K562 (cell line): ENCODE data around the gene CSNK1A1. TPM values are rescaled to one million over a fixed set of nuclear protein-coding genes. Genes with fewer than 3 reads are reported as not detected.
A peak's percentile ranks its signal among the peaks of the same experiment; 100 is the strongest.

Experiments used
- ATAC-seq: fragments of 200-7000 bp; cut with Tn5 transposase; 3 replicates; pipeline ENCODE4 v1.9.1; 2020; ENCODE audit warnings: moderate library complexity
- BruUV-seq: library from RNA; stranded (reverse); fragments of 400-500 nt; replicated peaks from 2 replicates; lab custom pipeline; 2021; lab: Mats Ljungman, UMichigan
- CTCF ChIA-PET: fragments of 300-600 bp; formaldehyde crosslinking; extraction: SDS; loops from one replicate; lab custom pipeline; 2021; ENCODE audit warnings: low intra/inter-chr PET ratio; lab: Yijun Ruan, JAX
- POLR2A ChIA-PET: fragments of 300-600, 350-650 bp; sonication (Branson Sonifier 250); formaldehyde crosslinking; extraction: SDS; loops from one replicate; lab custom pipeline; 2021; ENCODE audit warnings: antibody characterized with exemption, inconsistent platforms; lab: Yijun Ruan, JAX
- DNase-seq, 4 experiments: peaks; one replicate each; pipeline versions ENCODE4 v3.0.0 to v3.0.0-alpha.2; 2011 to 2018; ENCODE audit warnings: low spot score in 3 of 4, mixed read lengths in 3 of 4; ENCODE audit errors: extremely low read depth in 1 of 4
- FAIRE-seq: peaks from 2 replicates; lab custom pipeline; 2011; peaks lifted over from hg19 to GRCh38; lab: Jason Lieb, UNC
- H2AFZ ChIP-seq: 2 replicates; pipeline ENCODE4 v1.6.0; 2011; ENCODE audit warnings: low read depth, low read length, control low read depth, inconsistent platforms
- H3K27ac ChIP-seq: fragments of 200-600 bp; 3 replicates; pipeline ENCODE4 v1.8.0; 2011; ENCODE audit warnings: low read depth, mild to moderate bottlenecking, control low read depth, inconsistent platforms, low read length, moderate library complexity, mixed read lengths; ENCODE audit errors: extremely low read depth
- H3K27me3 ChIP-seq, 2 experiments: fragments of 300-600 bp in 1 of 2; 2 replicates in 1 of 2; 3 replicates in 1 of 2; pipeline versions ENCODE4 v1.6.0 to v1.8.0; 2011; ENCODE audit warnings: inconsistent platforms in 2 of 2, low read length in 2 of 2, mild to moderate bottlenecking in 1 of 2, mixed read lengths in 1 of 2, moderate library complexity in 1 of 2; ENCODE audit not compliant: control insufficient read depth in 2 of 2, insufficient read depth in 2 of 2
- H3K36me3 ChIP-seq: fragments of 300-600 bp; 3 replicates; pipeline ENCODE4 v1.8.0; 2011; ENCODE audit warnings: mild to moderate bottlenecking, low read length, inconsistent platforms; ENCODE audit not compliant: control insufficient read depth, insufficient read depth
- H3K4me1 ChIP-seq, 2 experiments: fragments of 200-600 bp in 1 of 2; replicated peaks in 1 of 2; 2 replicates in 1 of 2; 3 replicates in 1 of 2; pipeline versions ENCODE4 v1.5.1 to v1.8.0; 2011; ENCODE audit warnings: inconsistent platforms in 2 of 2, low read length in 2 of 2, mild to moderate bottlenecking in 1 of 2, mixed read lengths in 1 of 2, moderate library complexity in 1 of 2; ENCODE audit not compliant: control insufficient read depth in 2 of 2, insufficient read depth in 2 of 2
- H3K4me2 ChIP-seq: 2 replicates; pipeline ENCODE4 v1.6.1; 2011; ENCODE audit warnings: low read length, control low read depth, inconsistent platforms, mixed read lengths; ENCODE audit not compliant: insufficient read depth
- H3K4me3 ChIP-seq: fragments of 200-600 bp; sonication (generic), shearing (Covaris generic); 2 replicates; pipeline ENCODE4 v1.5.1; 2016; ENCODE audit warnings: control low read depth, inconsistent platforms
- H3K79me2 ChIP-seq: fragments of 200-600 bp; 3 replicates; pipeline ENCODE4 v1.8.0; 2011; ENCODE audit warnings: low read length, inconsistent platforms; ENCODE audit not compliant: control insufficient read depth, insufficient read depth
- H3K9ac ChIP-seq, 2 experiments: 2 replicates each; pipeline versions ENCODE4 v1.6.0 to v1.6.1; 2011; ENCODE audit warnings: low read depth in 2 of 2, low read length in 2 of 2, control low read depth in 1 of 2, inconsistent platforms in 1 of 2, mild to moderate bottlenecking in 1 of 2, mixed read lengths in 1 of 2; ENCODE audit not compliant: insufficient read depth in 1 of 2
- H3K9me1 ChIP-seq: one replicate; pipeline ENCODE4 v1.6.0; 2011; ENCODE audit warnings: inconsistent platforms, mild to moderate bottlenecking, low read length, moderate library complexity; ENCODE audit not compliant: control insufficient read depth, insufficient read depth
- H3K9me3 ChIP-seq: replicated peaks from 2 replicates; pipeline ENCODE4 v1.5.1; 2011; ENCODE audit warnings: low read depth, low read length, inconsistent platforms; ENCODE audit not compliant: control insufficient read depth, insufficient read depth
- H4K20me1 ChIP-seq: replicated peaks from 2 replicates; pipeline ENCODE4 v1.6.1; 2011; ENCODE audit warnings: low read length, inconsistent platforms, mixed read lengths; ENCODE audit not compliant: control insufficient read depth, insufficient read depth
- ARNT ChIP-seq, 2 experiments: fragments of 450-650 bp; IDR thresholded peaks; 2 replicates each; pipeline ENCODE4 v1.6.1; 2016; ENCODE audit warnings: mild to moderate bottlenecking in 1 of 2
- DMBX1 ChIP-seq: fragments of 250-450 bp; sonication (Bioruptor Pico); IDR thresholded peaks from 2 replicates; pipeline ENCODE4 v1.8.0; 2022; ENCODE audit warnings: inconsistent platforms, mild to moderate bottlenecking, moderate library complexity, borderline replicate concordance
- MAZ ChIP-seq, 2 experiments: fragments of 450-650 bp in 1 of 2; sonication (generic) in 1 of 2; formaldehyde crosslinking; IDR thresholded peaks in 1 of 2; conservative IDR thresholded peaks in 1 of 2; 2 replicates each; pipeline versions ENCODE4 v1.4.0 to v1.5.0; 2020; ENCODE audit warnings: mild to moderate bottlenecking in 1 of 2, missing genetic modification reagents in 1 of 2
- MIER1 ChIP-seq: fragments of 450-650 bp; IDR thresholded peaks from 2 replicates; pipeline ENCODE4 v1.6.1; 2016; ENCODE audit warnings: antibody characterized with exemption, mild to moderate bottlenecking, low read depth
- ZBTB1 ChIP-seq: sonication (generic); formaldehyde crosslinking; IDR thresholded peaks from 2 replicates; pipeline ENCODE4 v1.8.1; 2023; ENCODE audit warnings: missing genetic modification reagents, low read depth, mild to moderate bottlenecking, borderline replicate concordance
- ZMIZ1 ChIP-seq, 2 experiments: fragments of 150-350 bp in 1 of 2; IDR thresholded peaks; 2 replicates each; pipeline ENCODE4 v1.6.1; 2012 to 2016; ENCODE audit warnings: low read depth in 2 of 2, low read length in 2 of 2, mild to moderate bottlenecking in 1 of 2, moderate library complexity in 1 of 2
- ZNF253 ChIP-seq: fragments of 250-450 bp; sonication (Bioruptor Pico); conservative IDR thresholded peaks from 2 replicates; pipeline ENCODE4 v1.6.1; 2021; ENCODE audit warnings: mild to moderate bottlenecking
- ZNF512 ChIP-seq: IDR thresholded peaks from 2 replicates; pipeline ENCODE4 v1.6.1; 2016; ENCODE audit warnings: missing genetic modification characterization, missing compliant biosample characterization
- WGBS: fragments of 100-300 bp; shearing (Covaris generic); methylation state at CpG from one replicate; pipeline ENCODE4 v1.1.6; 2016; ENCODE audit warnings: low coverage, mixed read lengths; ENCODE audit not compliant: insufficient coverage; ENCODE audit errors: missing lambda C conversion rate; 5-methylcytosine and 5-hydroxymethylcytosine counted together
- in situ Hi-C: fragments of 300-500 bp; cut with MboI; formaldehyde crosslinking; loops from 4 replicates; pipeline ENCODE4 v1.15.0; 2018; ENCODE audit warnings: inconsistent platforms, mixed read lengths
- intact Hi-C: fragments of 100-400 bp; cut with micrococcal nuclease; formaldehyde crosslinking; loops from 2 replicates; pipeline ENCODE4 v1.14.2; 2022
- polyA plus RNA-seq, 8 experiments: library from polyadenylated mRNA; depleted of rRNA in 4 of 8; stranded (reverse) in 5 of 8; unstranded in 3 of 8; fragments of >200 nt; fragmentation: Nextera tagmentation in 2 of 8; fragmentation: Illumina TruSeq in 1 of 8; extraction: Ambion mirVana in 2 of 8; extraction: Trizol in 1 of 8; gene quantifications; 2 replicates each; pipeline versions ENCODE4 v1.2.1 to v1.2.3, GENCODE V29; 2011 to 2014; ENCODE audit warnings: inconsistent platforms in 1 of 8, missing spikeins in 1 of 8
- total RNA-seq, 7 experiments: library from RNA; depleted of rRNA in 6 of 7; stranded (reverse); fragments of >200 nt in 6 of 7; fragmentation: Illumina TruSeq in 2 of 7; extraction: Trizol in 2 of 7; gene quantifications; 2 replicates each; pipeline versions ENCODE4 v1.2.1 to v1.2.3, GENCODE V29; 2011 to 2021; ENCODE audit warnings: low replicate concordance in 1 of 7
- TF ChIP-seq, protein P1 (sequence below): fragments of 200-800 bp; sonication (Bioruptor generic); IDR thresholded peaks from 2 replicates; pipeline ENCODE4 v1.6.1; 2017; ENCODE audit warnings: missing genetic modification characterization, missing compliant biosample characterization

Gene CSNK1A1
- total and polyA plus RNA-seq, 9 of the 15 experiments (the other 6 are each of a cell fraction or from before 2014, with no cell fraction given), result 49.1 to 196 (median 154) TPM

DNA sequence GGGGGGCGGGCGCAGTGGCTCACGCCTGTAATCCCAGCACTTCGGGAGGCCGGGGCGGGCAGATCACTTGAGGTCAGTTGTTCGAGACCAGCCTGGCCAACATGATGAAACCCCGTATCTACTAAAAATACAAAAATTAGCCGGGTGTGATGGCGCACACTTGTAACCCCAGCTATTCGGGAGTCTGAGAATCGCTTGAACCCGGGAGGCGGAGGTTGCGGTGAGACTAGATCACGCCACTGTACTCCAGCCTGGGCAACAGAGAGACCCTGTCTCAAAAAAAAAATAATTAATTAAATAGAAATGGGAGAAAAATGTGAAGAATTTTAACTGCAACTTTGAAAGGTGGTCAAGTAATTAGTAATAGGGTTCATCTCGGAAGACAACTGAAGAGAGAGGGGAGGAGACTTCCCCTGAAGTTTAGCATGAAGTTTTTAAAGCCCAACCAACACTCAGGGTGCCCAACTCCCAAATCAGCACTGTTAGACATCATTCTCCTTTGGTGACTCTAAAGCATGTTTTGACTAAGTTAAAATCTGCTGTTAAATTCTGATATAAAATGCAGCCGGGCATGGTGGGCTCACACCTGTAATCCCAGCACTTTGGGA, 1.4 kb upstream of the CSNK1A1 start (continued):
- TF ChIP-seq MAZ (CRISPR knock-in tag; conservative IDR thresholded peaks at IDR 0.05 in 1 of 2, IDR thresholded peaks at IDR 0.05 in 1 of 2), result 0 out of 4 replicates have a peak, but pooled peaks of 1 of the 2 experiments have one; percentile 27
- TF ChIP-seq ZNF253 (CRISPR knock-in tag), result no peak
- 0 out of 2 replicates have a peak, but pooled peaks have one; percentile 18 for TF ChIP-seq ZBTB1 (CRISPR knock-in tag)
- TF ChIP-seq DMBX1, result peak; percentile 37; the same call in 1 of the 2 replicates
- 0 out of 2 replicates have a peak, but pooled peaks have one; percentile 9 for TF ChIP-seq MIER1
- TF ChIP-seq, all 486 proteins: peak for 14

GRCh38 chr5:149552038-149552494, 827 bp upstream of the CSNK1A1 start:
- BruUV-seq, result no TSS peak
- Histone ChIP-seq H3K9me3 (no peaks in the 10 kb centered on the region), H4K20me1 (peaks cover 8% of the 10 kb centered on the region; the same call in 1 of the 2 replicates), H3K4me2 (peak overlapping the region; percentile 94), H2AFZ (peak overlapping the region; percentile 81), H3K9me1 (no peaks in the 10 kb centered on the region), H3K27ac (peak overlapping the region; percentile 82), H3K27me3 (no peaks in the 10 kb centered on the region), H3K9ac (peak overlapping the region; percentile 88 to 98; a peak in 3 of 4 replicates), H3K36me3 (peaks cover 35% of the 10 kb centered on the region), H3K4me1 (peaks cover 4 to 13% of the 10 kb centered on the region in 2 experiments), H3K4me3 (peak overlapping the region; percentile 97), H3K79me2 (peaks cover 51% of the 10 kb centered on the region)
- ATAC-seq (no peak), FAIRE-seq (no peak), DNase-seq (no peak)
- WGBS, result 0% methylated on average over 5 of the region's 6 CpGs
- intact Hi-C loops (no loop called here), in situ Hi-C loops (loop anchor here (5.0 to 25.0 kb wide), 3 partner anchors 110 to 415 kb away; partner anchors contain the start of gene ABLIM3)
- ChIA-PET POLR2A (interaction anchor here (0.8 to 3.3 kb wide), 16 partner anchors 10 to 365 kb away, joined by 3 to 14 read pairs (median 4); partner anchors contain the start of gene GRPEL2), CTCF (interaction anchor here (0.7 to 2.3 kb wide), 4 partner anchors 106 to 277 kb away, joined by 3 to 19 read pairs (median 4); no protein-coding TSS in a partner anchor)
- TF ChIP-seq, protein P1, sequence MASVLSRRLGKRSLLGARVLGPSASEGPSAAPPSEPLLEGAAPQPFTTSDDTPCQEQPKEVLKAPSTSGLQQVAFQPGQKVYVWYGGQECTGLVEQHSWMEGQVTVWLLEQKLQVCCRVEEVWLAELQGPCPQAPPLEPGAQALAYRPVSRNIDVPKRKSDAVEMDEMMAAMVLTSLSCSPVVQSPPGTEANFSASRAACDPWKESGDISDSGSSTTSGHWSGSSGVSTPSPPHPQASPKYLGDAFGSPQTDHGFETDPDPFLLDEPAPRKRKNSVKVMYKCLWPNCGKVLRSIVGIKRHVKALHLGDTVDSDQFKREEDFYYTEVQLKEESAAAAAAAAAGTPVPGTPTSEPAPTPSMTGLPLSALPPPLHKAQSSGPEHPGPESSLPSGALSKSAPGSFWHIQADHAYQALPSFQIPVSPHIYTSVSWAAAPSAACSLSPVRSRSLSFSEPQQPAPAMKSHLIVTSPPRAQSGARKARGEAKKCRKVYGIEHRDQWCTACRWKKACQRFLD (CRISPR knock-in tag), result 0 out of 2 replicates have a peak, but pooled peaks have one; percentile 64
- TF ChIP-seq ZNF512 (tag) (peak; percentile 75), ZMIZ1 (IDR thresholded peaks at IDR 0.05; ENCODE audit: low read depth in 2 of 2, low read length in 2 of 2) (no peak), ARNT (IDR thresholded peaks at IDR 0.05) (0 out of 4 replicates have a peak, but pooled peaks of 1 of the 2 experiments have one; percentile 10)
